GM21526 (cell line): Measurements from ENCODE around the gene PDGFD.

Experiments
- ATAC-seq: cut with Tn5 transposase; IDR thresholded peaks from one replicate; pipeline ENCODE4 v1.9.1; 2021; ENCODE audit warnings: moderate library complexity; ENCODE audit not compliant: unreplicated experiment, low FRiP score

Gene PDGFD

GRCh38 chr11:103895106-103895505, 268.8 kb downstream of the PDGFD start:
- no peak for ATAC-seq

GRCh38 chr11:103894673-103895072, 269.3 kb downstream of the PDGFD start:
- no peak for ATAC-seq

GRCh38 chr11:103894034-103894433, 269.9 kb downstream of the PDGFD start:
- ATAC-seq: no peak

GRCh38 chr11:103893371-103893770, 270.6 kb downstream of the PDGFD start:
- no peak for ATAC-seq

- ATAC-seq: no peak
Observed at GRCh38 chr11:103892603-103893002, 271.3 kb downstream of the PDGFD start.

GRCh38 chr11:103890654-103891053, 273.3 kb downstream of the PDGFD start:
- no peak for ATAC-seq

GRCh38 chr11:103889679-103890078, 274.3 kb downstream of the PDGFD start:
- no peak for ATAC-seq

GRCh38 chr11:103888541-103888951, 275.4 kb downstream of the PDGFD start:
- no peak for ATAC-seq

- ATAC-seq: no peak
Observed at GRCh38 chr11:103887001-103887658, 276.8 kb downstream of the PDGFD start.

- ATAC-seq: no peak
Observed at GRCh38 chr11:103883856-103884255, 280.1 kb downstream of the PDGFD start.

GRCh38 chr11:103883291-103883690, 280.7 kb downstream of the PDGFD start:
- no peak for ATAC-seq

- no peak for ATAC-seq
Observed at GRCh38 chr11:103881584-103881983, 282.4 kb downstream of the PDGFD start.

GRCh38 chr11:103880968-103881367, 283.0 kb downstream of the PDGFD start:
- ATAC-seq: no peak

GRCh38 chr11:103878646-103879045, 285.3 kb downstream of the PDGFD start:
- ATAC-seq: no peak

- ATAC-seq: no peak
Observed at GRCh38 chr11:103877221-103877620, 286.7 kb downstream of the PDGFD start.

GRCh38 chr11:103875855-103876510, 288.0 kb downstream of the PDGFD start:
- ATAC-seq: peak; percentile 97

- no peak for ATAC-seq
Observed at GRCh38 chr11:103872748-103873147, 291.2 kb downstream of the PDGFD start.

- ATAC-seq: no peak
Observed at GRCh38 chr11:103871923-103872551, 291.9 kb downstream of the PDGFD start.

GRCh38 chr11:103870821-103871309, 293.1 kb downstream of the PDGFD start:
- ATAC-seq: no peak

- no peak for ATAC-seq
Observed at GRCh38 chr11:103867481-103867880, 296.5 kb downstream of the PDGFD start.

- ATAC-seq: no peak
Observed at GRCh38 chr11:103863497-103863896, 300.4 kb downstream of the PDGFD start.

GRCh38 chr11:103862802-103863174, 301.2 kb downstream of the PDGFD start:
- no peak for ATAC-seq
